VCaP (cell line): ENCODE measurements around the gene PPP6R2.

Experiments used
- H3K27ac ChIP-seq: fragments of 450-650 bp; 2 replicates; pipeline ENCODE4 v1.5.1; 2017
- CTCF ChIP-seq: fragments of 450-650 bp; conservative IDR thresholded peaks from 2 replicates; pipeline ENCODE4 v1.5.1; 2017; ENCODE audit warnings: mild to moderate bottlenecking, moderate library complexity

The PPP6R2 gene

GRCh38 chr22:50298937-50299784 lies 44.0 kb upstream of the PPP6R2 start:
- TF ChIP-seq CTCF, result no peak
- no peak overlapping the region for H3K27ac ChIP-seq

DNA sequence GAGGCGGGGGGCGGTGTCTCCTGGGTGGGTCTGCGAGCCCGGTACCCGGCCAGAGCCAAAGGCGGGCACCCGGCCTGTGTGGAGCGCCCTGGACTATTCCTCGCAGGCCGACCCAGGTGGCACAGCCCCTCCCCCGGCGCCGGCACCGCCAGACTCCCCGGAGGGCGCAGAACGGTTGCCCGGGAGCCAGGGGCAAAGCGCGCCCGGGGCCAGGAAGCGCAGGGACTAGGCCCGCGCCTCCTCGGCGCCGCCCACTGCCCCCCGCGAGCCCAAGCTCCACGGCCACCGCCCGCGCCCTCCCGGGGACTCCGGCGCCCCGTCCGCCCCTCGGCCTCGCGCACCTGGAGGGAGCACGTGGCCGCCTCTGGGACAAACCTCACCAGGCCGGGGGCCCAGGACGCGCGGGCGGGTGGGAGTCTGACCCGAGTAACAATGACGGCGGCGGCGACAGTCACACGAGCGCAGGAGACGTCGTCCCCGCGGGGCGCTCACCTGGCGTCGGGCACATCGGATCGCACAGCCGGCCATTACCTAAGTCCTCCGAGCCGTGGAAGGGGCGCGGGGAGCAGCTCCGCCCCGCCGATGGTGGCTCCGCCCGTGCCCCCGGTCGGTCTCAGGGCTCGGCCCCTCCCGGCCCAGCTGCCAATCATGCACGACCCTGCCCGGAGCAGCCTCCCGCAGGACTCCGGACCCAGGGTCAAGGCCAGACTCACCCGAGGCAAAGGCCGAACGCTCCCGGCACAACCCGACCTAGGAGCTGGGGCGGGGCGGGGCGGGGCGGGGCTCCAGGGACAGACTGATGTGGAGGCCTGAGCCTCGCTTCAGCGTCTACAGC lies 43.1 kb upstream of the PPP6R2 start:
- no peak overlapping the region for H3K27ac ChIP-seq

GRCh38 chr22:50300620-50301257 lies 42.4 kb upstream of the PPP6R2 start:
- no peak overlapping the region for H3K27ac ChIP-seq
- no peak for TF ChIP-seq CTCF

More for the DNA sequence above, 43.1 kb upstream of the PPP6R2 start:
- TF ChIP-seq CTCF, result no peak

- 0 out of 2 replicates have a peak overlapping the region, but pooled peaks have one; percentile 90 for H3K27ac ChIP-seq
Observed at GRCh38 chr22:50301581-50301991, 41.5 kb upstream of the PPP6R2 start.

GRCh38 chr22:50302041-50302541 lies 41.0 kb upstream of the PPP6R2 start:
- no peak for TF ChIP-seq CTCF

More at GRCh38 chr22:50301581-50301991, 41.5 kb upstream of the PPP6R2 start:
- TF ChIP-seq CTCF, result no peak

DNA sequence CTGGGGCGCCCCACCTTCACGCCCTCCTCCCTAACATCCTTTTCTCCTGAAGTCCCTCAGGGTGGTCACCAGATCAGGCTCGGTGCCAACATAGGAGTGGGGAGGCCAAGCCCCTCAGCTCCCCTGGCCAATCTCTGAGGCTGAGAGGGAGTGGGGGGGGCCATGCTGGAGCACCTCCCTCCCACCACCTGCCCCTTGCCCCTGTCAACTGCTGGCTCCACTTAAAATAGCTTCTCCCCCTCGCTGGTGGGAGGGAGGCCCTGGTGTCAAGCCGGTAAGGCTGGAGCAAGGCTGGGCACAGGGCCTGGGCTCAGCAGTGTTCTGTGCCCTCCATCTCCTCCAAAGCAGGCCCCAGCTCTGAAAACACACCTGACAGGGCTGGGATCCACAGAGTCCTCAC lies 40.6 kb upstream of the PPP6R2 start:
- no peak for TF ChIP-seq CTCF
- peak overlapping the region; percentile 90 for H3K27ac ChIP-seq

More at GRCh38 chr22:50302041-50302541, 41.0 kb upstream of the PPP6R2 start:
- H3K27ac ChIP-seq, result peak overlapping the region; percentile 90; the same call in 1 of the 2 replicates
